ENCODE results near the gene ZNF74.
"Not testable (repeated sequence)": the region's sequence is repeated elsewhere in the genome, so short reads cannot be mapped to it uniquely, and the experiment has no call there.

Gene ZNF74

DNA sequence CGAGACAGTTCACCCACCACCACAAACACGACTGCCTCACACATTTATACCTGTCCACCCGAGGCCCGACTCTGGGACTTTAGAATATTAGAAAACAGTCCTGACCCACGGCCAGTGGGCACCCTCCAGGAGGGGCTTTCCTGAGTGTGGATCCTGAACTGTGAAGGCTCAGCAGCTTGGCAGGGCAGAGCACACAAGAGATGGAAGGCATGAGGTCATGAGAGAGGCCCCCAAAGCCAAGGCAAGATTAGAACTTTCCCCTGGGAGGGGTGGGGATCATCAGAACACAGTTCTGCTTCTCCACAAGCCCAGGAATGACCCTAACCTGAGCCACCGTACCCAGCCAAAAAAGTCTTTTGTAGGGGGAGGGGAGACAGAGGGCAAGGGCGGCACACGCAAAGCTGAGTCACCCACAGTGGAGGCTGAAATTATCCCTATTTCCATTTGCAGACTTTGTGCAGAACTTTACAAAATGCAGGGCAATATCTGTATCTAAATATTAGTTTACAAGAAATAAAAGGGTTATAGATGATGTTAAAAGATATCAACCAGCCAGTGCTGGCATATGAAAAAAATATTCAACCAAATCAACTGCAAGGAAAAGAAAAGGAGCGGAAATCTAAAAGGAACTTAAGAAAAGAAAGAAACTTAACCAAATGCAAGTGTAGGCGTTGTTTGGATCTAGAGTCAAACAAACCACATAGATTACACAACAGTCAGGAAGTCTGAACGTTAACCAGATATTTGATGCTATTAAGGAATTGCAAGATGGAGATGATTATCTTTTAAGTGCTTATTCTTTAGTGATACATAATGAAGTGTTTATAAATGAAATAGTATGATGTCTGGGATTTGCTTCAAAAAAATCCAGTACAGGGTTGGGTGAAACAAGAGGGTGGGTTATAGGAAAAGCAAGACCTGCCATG lies 29.4 kb upstream of the ZNF74 start:
- not testable (repeated sequence) for ATAC-seq

DNA sequence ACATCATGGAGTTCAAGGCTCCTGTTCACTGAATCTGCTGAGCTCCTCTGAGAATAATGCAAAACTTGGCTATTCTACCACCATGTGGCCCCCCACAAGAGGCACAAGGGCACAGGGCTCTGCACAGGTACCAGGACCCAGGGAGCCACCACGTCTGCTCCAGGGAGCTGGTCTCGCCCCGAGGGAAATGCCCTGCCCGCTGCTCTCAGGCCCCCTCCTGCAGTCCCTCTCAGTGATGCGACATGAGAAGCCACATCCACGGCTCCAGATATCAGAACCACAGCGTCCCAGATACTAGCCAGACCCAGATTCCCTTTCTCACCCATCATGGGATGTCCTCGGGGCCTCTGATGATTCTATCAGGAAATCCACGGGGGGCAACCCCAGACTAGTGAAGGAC lies 27.1 kb upstream of the ZNF74 start:
- ATAC-seq = not testable (repeated sequence)

GRCh38 chr22:20368875-20369274 lies 25.1 kb upstream of the ZNF74 start:
- not testable (repeated sequence) for ATAC-seq

GRCh38 chr22:20371687-20372086 lies 22.3 kb upstream of the ZNF74 start:
- ATAC-seq = not testable (repeated sequence)

DNA sequence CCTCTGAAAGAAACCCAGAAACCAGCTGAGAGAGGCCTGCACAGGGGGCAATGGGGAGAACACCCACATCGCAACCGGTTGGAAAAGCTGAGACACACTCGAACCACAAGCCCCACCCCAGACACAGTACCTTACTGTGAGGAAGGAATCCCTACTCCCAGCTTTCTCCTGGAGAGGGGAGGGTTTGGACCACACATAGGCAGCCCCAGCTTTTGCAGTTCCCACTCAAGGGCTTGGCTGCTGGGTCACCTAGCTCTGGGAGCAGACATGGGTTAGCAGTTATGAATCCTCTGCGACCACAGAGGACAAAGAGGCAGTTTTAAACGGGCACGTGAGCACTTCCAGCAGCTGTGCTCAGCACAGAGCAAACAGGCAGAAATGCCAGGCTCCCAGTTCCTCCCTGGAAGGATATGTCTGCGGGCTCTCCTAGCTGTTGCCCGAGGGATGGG lies 21.5 kb upstream of the ZNF74 start:
- not testable (repeated sequence) for ATAC-seq

DNA sequence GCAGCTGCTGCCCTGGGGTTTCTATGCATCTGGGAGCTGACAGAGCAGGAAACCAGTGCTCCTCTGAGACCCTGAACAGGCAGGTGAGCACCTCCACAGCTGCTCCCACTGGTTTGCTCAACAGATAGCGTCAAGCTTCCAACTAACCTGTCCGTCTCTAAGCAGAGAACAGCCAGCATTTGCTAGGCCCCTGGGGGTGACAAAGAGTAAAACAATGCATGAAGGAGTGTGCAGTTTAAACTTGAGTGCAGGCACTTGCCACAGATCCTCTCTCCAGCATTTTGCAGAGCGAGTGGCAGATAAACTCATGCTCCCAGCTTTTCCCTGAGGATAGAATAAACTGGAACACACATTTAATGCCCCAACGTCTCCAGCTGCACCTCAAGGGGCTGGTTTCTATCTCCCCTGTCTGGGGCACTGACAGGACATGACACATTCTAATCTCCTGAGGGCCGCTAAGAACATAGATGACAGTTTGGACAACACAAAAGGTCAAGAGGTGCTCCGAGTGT lies 20.7 kb upstream of the ZNF74 start:
- ATAC-seq = not testable (repeated sequence)

GRCh38 chr22:20374130-20374529 lies 19.8 kb upstream of the ZNF74 start:
- not testable (repeated sequence) for ATAC-seq
- TF ChIP-seq ZFP30 (CRISPR knock-in tag; IDR thresholded peaks at IDR 0.05) = peak; percentile 69

DNA sequence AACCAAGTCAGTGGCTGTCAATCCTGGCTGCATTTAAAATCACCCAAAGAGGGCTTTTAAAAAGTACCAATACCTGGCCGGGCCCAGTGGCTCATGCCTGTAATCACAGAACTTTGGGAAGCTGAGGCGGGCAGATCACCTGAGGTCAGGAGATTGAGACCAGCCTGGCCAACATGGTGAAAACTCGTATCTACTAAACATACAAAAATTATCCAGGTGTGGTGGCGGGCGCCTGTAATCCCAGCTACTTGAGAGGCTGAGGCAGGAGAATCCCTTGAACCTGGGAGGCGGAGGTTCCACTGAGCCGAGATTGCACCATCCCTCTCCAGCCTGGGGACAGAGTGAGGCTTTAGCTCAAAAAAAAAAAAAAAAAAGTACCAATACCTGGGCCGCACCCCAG lies 17.7 kb upstream of the ZNF74 start:
- ATAC-seq = not testable (repeated sequence)

DNA sequence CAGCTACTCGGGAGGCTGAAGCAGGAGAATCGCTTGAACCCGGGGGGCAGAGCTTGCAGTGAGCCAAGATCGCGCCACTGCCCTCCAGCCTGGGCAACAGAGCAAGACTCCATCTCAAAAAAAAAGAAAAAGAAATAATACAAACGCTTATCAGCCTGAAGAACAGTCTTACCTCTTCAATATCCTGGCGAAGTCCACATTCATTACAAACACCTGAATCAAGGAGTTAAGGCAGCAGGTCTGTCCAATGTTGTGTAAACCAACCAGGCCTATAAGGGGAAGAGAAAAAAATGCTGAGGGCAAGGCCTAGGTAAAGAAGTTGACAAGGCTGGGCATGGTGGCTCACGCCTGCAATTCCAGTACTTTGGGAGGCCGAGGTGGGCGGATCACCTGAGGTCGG lies 17.0 kb upstream of the ZNF74 start:
- ATAC-seq = not testable (repeated sequence)

DNA sequence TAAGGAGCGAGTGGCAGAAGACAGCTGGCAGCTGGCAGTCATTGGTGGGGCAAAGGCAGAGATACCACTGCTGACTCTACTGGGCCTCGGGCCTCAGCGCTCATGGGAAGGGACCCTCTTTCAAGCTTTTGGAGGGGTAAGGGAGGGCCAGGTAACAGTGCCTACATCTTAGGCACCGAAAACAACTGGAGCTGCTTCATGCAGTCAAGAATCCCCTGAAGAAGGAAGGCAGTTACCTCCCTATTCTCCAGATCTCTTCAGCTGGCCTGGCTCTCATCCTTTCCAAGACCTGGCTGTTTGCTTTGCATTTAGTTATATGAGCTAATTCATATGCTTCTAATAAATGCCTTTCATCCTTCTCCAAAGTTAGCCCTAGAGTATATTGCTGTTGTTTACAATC lies 15.8 kb upstream of the ZNF74 start:
- ATAC-seq = no peak
- TF ChIP-seq RARB (CRISPR knock-in tag; IDR thresholded peaks at IDR 0.05) (no peak), TOX (CRISPR knock-in tag; IDR thresholded peaks at IDR 0.05; ENCODE audit: borderline replicate concordance) (no peak)
- TF ChIP-seq, protein P1, sequence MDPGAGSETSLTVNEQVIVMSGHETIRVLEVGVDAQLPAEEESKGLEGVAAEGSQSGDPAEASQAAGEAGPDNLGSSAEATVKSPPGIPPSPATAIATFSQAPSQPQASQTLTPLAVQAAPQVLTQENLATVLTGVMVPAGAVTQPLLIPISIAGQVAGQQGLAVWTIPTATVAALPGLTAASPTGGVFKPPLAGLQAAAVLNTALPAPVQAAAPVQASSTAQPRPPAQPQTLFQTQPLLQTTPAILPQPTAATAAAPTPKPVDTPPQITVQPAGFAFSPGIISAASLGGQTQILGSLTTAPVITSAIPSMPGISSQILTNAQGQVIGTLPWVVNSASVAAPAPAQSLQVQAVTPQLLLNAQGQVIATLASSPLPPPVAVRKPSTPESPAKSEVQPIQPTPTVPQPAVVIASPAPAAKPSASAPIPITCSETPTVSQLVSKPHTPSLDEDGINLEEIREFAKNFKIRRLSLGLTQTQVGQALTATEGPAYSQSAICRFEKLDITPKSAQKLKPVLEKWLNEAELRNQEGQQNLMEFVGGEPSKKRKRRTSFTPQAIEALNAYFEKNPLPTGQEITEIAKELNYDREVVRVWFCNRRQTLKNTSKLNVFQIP (CRISPR knock-in tag; IDR thresholded peaks at IDR 0.05; ENCODE audit: borderline replicate concordance, low read depth) = no peak

DNA sequence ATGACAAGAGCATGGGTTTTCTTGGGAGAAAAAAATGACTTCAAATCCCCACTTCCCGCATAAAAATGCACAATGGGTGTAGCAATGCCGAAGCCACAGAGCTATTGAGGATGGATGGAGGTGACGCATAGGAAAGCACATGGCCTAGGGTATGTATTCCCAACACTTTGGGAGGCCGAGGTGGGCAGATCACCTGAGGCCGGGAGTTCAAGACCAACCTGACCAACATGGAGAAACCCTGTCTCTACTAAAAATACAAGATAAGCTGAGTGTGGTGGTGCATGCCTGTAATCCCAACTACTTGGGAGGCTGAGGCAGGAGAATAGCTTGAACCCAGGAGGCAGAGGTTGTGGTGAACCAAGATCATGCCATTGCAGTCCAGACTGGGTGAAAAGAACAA lies 15.3 kb upstream of the ZNF74 start:
- ATAC-seq = not testable (repeated sequence)

DNA sequence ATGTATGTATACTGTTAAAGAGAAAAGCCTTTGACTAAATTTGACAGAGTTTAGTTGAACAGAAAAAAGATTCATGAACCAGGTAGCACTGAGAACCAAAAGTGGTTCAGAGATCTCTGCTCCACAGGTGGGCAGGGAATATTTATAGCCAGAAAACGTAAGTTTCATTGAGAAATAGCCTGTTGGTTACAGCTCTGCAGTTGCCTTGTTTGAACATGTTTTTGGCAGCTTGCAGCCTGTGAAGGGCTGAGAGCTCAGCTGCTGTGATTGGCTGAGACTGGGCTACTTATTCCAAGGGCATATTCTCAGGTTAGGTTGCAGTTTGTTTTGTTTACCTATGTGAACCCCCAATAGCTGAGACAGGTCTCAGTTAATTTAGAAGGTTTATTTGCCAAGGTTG lies 13.5 kb upstream of the ZNF74 start:
- ATAC-seq = no peak
- no peak for TF ChIP-seq BACH2 (CRISPR knock-in tag; IDR thresholded peaks at IDR 0.05; ENCODE audit: borderline replicate concordance)
- no peak for TF ChIP-seq ZFP30 (CRISPR knock-in tag; IDR thresholded peaks at IDR 0.05)
- TF ChIP-seq GLIS3 (CRISPR knock-in tag; IDR thresholded peaks at IDR 0.05) = no peak
- no peak for TF ChIP-seq ZC3H10 (CRISPR knock-in tag; IDR thresholded peaks at IDR 0.05)
- TF ChIP-seq, protein P2, sequence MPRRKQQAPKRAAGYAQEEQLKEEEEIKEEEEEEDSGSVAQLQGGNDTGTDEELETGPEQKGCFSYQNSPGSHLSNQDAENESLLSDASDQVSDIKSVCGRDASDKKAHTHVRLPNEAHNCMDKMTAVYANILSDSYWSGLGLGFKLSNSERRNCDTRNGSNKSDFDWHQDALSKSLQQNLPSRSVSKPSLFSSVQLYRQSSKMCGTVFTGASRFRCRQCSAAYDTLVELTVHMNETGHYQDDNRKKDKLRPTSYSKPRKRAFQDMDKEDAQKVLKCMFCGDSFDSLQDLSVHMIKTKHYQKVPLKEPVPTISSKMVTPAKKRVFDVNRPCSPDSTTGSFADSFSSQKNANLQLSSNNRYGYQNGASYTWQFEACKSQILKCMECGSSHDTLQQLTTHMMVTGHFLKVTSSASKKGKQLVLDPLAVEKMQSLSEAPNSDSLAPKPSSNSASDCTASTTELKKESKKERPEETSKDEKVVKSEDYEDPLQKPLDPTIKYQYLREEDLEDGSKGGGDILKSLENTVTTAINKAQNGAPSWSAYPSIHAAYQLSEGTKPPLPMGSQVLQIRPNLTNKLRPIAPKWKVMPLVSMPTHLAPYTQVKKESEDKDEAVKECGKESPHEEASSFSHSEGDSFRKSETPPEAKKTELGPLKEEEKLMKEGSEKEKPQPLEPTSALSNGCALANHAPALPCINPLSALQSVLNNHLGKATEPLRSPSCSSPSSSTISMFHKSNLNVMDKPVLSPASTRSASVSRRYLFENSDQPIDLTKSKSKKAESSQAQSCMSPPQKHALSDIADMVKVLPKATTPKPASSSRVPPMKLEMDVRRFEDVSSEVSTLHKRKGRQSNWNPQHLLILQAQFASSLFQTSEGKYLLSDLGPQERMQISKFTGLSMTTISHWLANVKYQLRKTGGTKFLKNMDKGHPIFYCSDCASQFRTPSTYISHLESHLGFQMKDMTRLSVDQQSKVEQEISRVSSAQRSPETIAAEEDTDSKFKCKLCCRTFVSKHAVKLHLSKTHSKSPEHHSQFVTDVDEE (CRISPR knock-in tag; IDR thresholded peaks at IDR 0.05) = no peak
- TF ChIP-seq CSDC2 (CRISPR knock-in tag; IDR thresholded peaks at IDR 0.05) = no peak
- TF ChIP-seq, protein P1 (CRISPR knock-in tag; IDR thresholded peaks at IDR 0.05; ENCODE audit: borderline replicate concordance, low read depth) = no peak
- TF ChIP-seq ZNF70 (CRISPR knock-in tag; IDR thresholded peaks at IDR 0.05) = no peak
- TF ChIP-seq, protein P3, sequence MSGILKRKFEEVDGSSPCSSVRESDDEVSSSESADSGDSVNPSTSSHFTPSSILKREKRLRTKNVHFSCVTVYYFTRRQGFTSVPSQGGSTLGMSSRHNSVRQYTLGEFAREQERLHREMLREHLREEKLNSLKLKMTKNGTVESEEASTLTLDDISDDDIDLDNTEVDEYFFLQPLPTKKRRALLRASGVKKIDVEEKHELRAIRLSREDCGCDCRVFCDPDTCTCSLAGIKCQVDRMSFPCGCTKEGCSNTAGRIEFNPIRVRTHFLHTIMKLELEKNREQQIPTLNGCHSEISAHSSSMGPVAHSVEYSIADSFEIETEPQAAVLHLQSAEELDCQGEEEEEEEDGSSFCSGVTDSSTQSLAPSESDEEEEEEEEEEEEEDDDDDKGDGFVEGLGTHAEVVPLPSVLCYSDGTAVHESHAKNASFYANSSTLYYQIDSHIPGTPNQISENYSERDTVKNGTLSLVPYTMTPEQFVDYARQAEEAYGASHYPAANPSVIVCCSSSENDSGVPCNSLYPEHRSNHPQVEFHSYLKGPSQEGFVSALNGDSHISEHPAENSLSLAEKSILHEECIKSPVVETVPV (CRISPR knock-in tag; IDR thresholded peaks at IDR 0.05) = no peak
- no peak for TF ChIP-seq OSR1 (CRISPR knock-in tag; IDR thresholded peaks at IDR 0.05)
- no peak for TF ChIP-seq ZNF8 (CRISPR knock-in tag; IDR thresholded peaks at IDR 0.05)
- TF ChIP-seq TOX (CRISPR knock-in tag; IDR thresholded peaks at IDR 0.05; ENCODE audit: borderline replicate concordance) = no peak
- TF ChIP-seq ARNTL (CRISPR knock-in tag; IDR thresholded peaks at IDR 0.05; ENCODE audit: borderline replicate concordance, low read depth) = no peak
